GM19455 (cell line): ENCODE results near the gene ANGPTL2.

ENCODE experiments used
- ATAC-seq: cut with Tn5 transposase; IDR thresholded peaks from one replicate; pipeline ENCODE4 v1.9.1; 2021; ENCODE audit not compliant: unreplicated experiment

ANGPTL2 gene

GRCh38 chr9:127121628-127122175 is 733 bp downstream of the ANGPTL2 start:
- no peak for ATAC-seq

- no peak for ATAC-seq
Measured at GRCh38 chr9:127119320-127119709, 3.1 kb downstream of the ANGPTL2 start.

- ATAC-seq: no peak
Measured at GRCh38 chr9:127118597-127119319, 3.7 kb downstream of the ANGPTL2 start.

- ATAC-seq: no peak
Measured at GRCh38 chr9:127117801-127118200, 4.6 kb downstream of the ANGPTL2 start.

GRCh38 chr9:127116957-127117356 is 5.5 kb downstream of the ANGPTL2 start:
- no peak for ATAC-seq

- ATAC-seq: no peak
Measured at GRCh38 chr9:127116088-127116726, 6.2 kb downstream of the ANGPTL2 start.

- no peak for ATAC-seq
Measured at GRCh38 chr9:127114606-127115005, 7.8 kb downstream of the ANGPTL2 start.

- no peak for ATAC-seq
Measured at GRCh38 chr9:127113191-127113972, 9.1 kb downstream of the ANGPTL2 start.

- ATAC-seq: no peak
Measured at GRCh38 chr9:127112735-127113161, 9.7 kb downstream of the ANGPTL2 start.

GRCh38 chr9:127112056-127112455 is 10.4 kb downstream of the ANGPTL2 start:
- no peak for ATAC-seq

GRCh38 chr9:127109212-127109711 is 13.2 kb downstream of the ANGPTL2 start:
- no peak for ATAC-seq

GRCh38 chr9:127107929-127108876 is 14.2 kb downstream of the ANGPTL2 start:
- no peak for ATAC-seq

- no peak for ATAC-seq
Measured at GRCh38 chr9:127107171-127107928, 15.1 kb downstream of the ANGPTL2 start.

- no peak for ATAC-seq
Measured at GRCh38 chr9:127106466-127106855, 16.0 kb downstream of the ANGPTL2 start.

GRCh38 chr9:127105805-127106465 is 16.5 kb downstream of the ANGPTL2 start:
- no peak for ATAC-seq

- ATAC-seq: no peak
Measured at GRCh38 chr9:127104581-127105311, 17.7 kb downstream of the ANGPTL2 start.

GRCh38 chr9:127102788-127103187 is 19.6 kb downstream of the ANGPTL2 start:
- no peak for ATAC-seq

- no peak for ATAC-seq
Measured at GRCh38 chr9:127102176-127102575, 20.3 kb downstream of the ANGPTL2 start.
